ENCODE results near the gene DPH6. TPM values are rescaled to one million over a fixed set of nuclear protein-coding genes. Genes with fewer than 3 reads are reported as not detected.
A peak's percentile ranks its signal among the peaks of the same experiment; 100 is the strongest.

Gene DPH6
- total RNA-seq, 1 experiment from 2014 or later = 25.7 TPM

GRCh38 chr15:35529784-35530183, 16.2 kb downstream of the DPH6 start:
- CTCF ChIA-PET = no interaction called here

GRCh38 chr15:35522061-35522460, 23.9 kb downstream of the DPH6 start:
- Histone ChIP-seq H3K27me3 (replicated peaks; ENCODE audit: insufficient read depth, low read depth, low read length, poor library complexity) (no peaks in the 10 kb centered on the region), H3K36me3 (ENCODE audit: insufficient read depth, low read length, poor library complexity, severe bottlenecking) (no peaks in the 10 kb centered on the region), H3K9me3 (ENCODE audit: low read depth, low read length, poor library complexity, severe bottlenecking) (no peaks in the 10 kb centered on the region), H3K27ac (ENCODE audit: low read depth, low read length, poor library complexity, severe bottlenecking) (no peak overlapping the region), H3K4me3 (ENCODE audit: low read depth, low read length, poor library complexity, severe bottlenecking) (no peak overlapping the region), H3K4me1 (ENCODE audit: insufficient read depth, low read length, poor library complexity, severe bottlenecking) (peaks cover 13% of the 10 kb centered on the region)
- intact Hi-C loops (cut with micrococcal nuclease; ENCODE audit: unreplicated experiment) = loop anchor here (10.0 kb wide), 1 partner anchor 393 kb away; no protein-coding TSS in a partner anchor
- no peak for DNase-seq (ENCODE audit: low spot score)
- no peak for TF ChIP-seq EZH2 (IDR thresholded peaks at IDR 0.05; ENCODE audit: borderline replicate concordance, low read depth, low read length, poor library complexity, severe bottlenecking)
- no peak for TF ChIP-seq CTCF (conservative IDR thresholded peaks at IDR 0.05; ENCODE audit: low read depth, low read length)
- no TSS peak for BruUV-seq (replicated peaks)
- POLR2A ChIA-PET (ENCODE audit: low non-redundant PET) = no interaction called here
- CTCF ChIA-PET = no interaction called here

More at GRCh38 chr15:35529784-35530183, 16.2 kb downstream of the DPH6 start:
- intact Hi-C loops (cut with micrococcal nuclease; ENCODE audit: unreplicated experiment) = loop anchor here (10.0 kb wide), 1 partner anchor 385 kb away; no protein-coding TSS in a partner anchor
- no peaks in the 10 kb centered on the region for H3K4me1 ChIP-seq (ENCODE audit: insufficient read depth, low read length, poor library complexity, severe bottlenecking)
- TF ChIP-seq CTCF (conservative IDR thresholded peaks at IDR 0.05; ENCODE audit: low read depth, low read length) = no peak
- no peak for TF ChIP-seq EZH2 (IDR thresholded peaks at IDR 0.05; ENCODE audit: borderline replicate concordance, low read depth, low read length, poor library complexity, severe bottlenecking)
- no peak overlapping the region for H3K27ac ChIP-seq (ENCODE audit: low read depth, low read length, poor library complexity, severe bottlenecking)
- POLR2A ChIA-PET (ENCODE audit: low non-redundant PET) = no interaction called here
- H3K9me3 ChIP-seq (ENCODE audit: low read depth, low read length, poor library complexity, severe bottlenecking) = no peaks in the 10 kb centered on the region
- peaks cover 3% of the 10 kb centered on the region for H3K36me3 ChIP-seq (ENCODE audit: insufficient read depth, low read length, poor library complexity, severe bottlenecking)
- no peaks in the 10 kb centered on the region for H3K27me3 ChIP-seq (replicated peaks; ENCODE audit: insufficient read depth, low read depth, low read length, poor library complexity)
- DNase-seq (ENCODE audit: low spot score) = no peak
- H3K4me3 ChIP-seq (ENCODE audit: low read depth, low read length, poor library complexity, severe bottlenecking) = no peak overlapping the region
- no TSS peak for BruUV-seq (replicated peaks)

- Histone ChIP-seq H3K27ac (ENCODE audit: low read depth, low read length, poor library complexity, severe bottlenecking) (no peak overlapping the region), H3K4me3 (ENCODE audit: low read depth, low read length, poor library complexity, severe bottlenecking) (no peak overlapping the region), H3K9me3 (ENCODE audit: low read depth, low read length, poor library complexity, severe bottlenecking) (no peaks in the 10 kb centered on the region), H3K27me3 (replicated peaks; ENCODE audit: insufficient read depth, low read depth, low read length, poor library complexity) (no peaks in the 10 kb centered on the region), H3K36me3 (ENCODE audit: insufficient read depth, low read length, poor library complexity, severe bottlenecking) (no peaks in the 10 kb centered on the region), H3K4me1 (ENCODE audit: insufficient read depth, low read length, poor library complexity, severe bottlenecking) (peaks cover 17% of the 10 kb centered on the region)
- POLR2A ChIA-PET (ENCODE audit: low non-redundant PET) = no interaction called here
- CTCF ChIA-PET = no interaction called here
- TF ChIP-seq EZH2 (IDR thresholded peaks at IDR 0.05; ENCODE audit: borderline replicate concordance, low read depth, low read length, poor library complexity, severe bottlenecking) = no peak
- peak; percentile 79 for TF ChIP-seq CTCF (conservative IDR thresholded peaks at IDR 0.05; ENCODE audit: low read depth, low read length)
- BruUV-seq (replicated peaks) = no TSS peak
- intact Hi-C loops (cut with micrococcal nuclease; ENCODE audit: unreplicated experiment) = loop anchor here (2.0 to 10.0 kb wide), 5 partner anchors 233 to 1613 kb away; no protein-coding TSS in a partner anchor
- peak; percentile 69 for DNase-seq (ENCODE audit: low spot score)
Measured at GRCh38 chr15:35519541-35520149, 26.3 kb downstream of the DPH6 start.

Measured in A673 (cell line).